ENCODE data around the gene LPO. TPM values are rescaled to one million over a fixed set of nuclear protein-coding genes. Genes with fewer than 3 reads are reported as not detected.

LPO gene
- total RNA-seq, 1 donor from 2014 or later: not detected

DNA sequence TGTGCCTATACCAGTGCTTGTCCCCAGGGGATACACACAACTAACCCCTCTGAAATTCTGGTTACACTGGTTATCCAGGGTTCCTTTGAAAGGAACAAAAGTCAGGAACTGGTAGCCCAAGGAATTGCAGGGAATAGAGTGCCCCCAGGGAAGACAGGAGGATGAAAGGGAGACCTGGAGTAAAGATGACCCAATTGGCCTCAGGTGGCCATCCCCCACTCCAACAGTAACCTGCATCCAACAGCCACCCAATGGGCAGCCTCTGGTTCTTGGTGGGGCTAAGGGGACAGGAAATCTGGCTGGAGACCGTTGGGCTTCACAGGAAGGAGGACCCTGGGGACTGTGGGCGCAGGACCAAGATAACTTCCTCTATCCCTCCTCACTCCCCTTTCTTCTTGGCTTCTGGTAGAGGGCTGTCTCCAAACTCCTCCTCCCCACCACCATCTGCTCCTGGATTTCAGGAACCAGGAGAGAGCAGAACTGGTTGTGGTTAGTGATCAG, 43.2 kb downstream of the LPO start:
- no peak overlapping the region for H3K27ac Mint-ChIP-seq (ENCODE audit: unreplicated experiment)
- no peak for DNase-seq
- peaks cover 2% of the 10 kb centered on the region for H3K9me3 Mint-ChIP-seq (ENCODE audit: unreplicated experiment)
- no peaks in the 10 kb centered on the region for H3K36me3 Mint-ChIP-seq (ENCODE audit: unreplicated experiment)
- H3K4me3 Mint-ChIP-seq (ENCODE audit: unreplicated experiment): no peak overlapping the region
- H3K27me3 Mint-ChIP-seq (ENCODE audit: unreplicated experiment): peaks cover 11% of the 10 kb centered on the region
- H3K4me1 Mint-ChIP-seq (ENCODE audit: low read depth, unreplicated experiment): peaks cover 4% of the 10 kb centered on the region
- no peak for TF ChIP-seq CTCF (IDR thresholded peaks at IDR 0.05; ENCODE audit: partially characterized antibody, unreplicated experiment)

DNA sequence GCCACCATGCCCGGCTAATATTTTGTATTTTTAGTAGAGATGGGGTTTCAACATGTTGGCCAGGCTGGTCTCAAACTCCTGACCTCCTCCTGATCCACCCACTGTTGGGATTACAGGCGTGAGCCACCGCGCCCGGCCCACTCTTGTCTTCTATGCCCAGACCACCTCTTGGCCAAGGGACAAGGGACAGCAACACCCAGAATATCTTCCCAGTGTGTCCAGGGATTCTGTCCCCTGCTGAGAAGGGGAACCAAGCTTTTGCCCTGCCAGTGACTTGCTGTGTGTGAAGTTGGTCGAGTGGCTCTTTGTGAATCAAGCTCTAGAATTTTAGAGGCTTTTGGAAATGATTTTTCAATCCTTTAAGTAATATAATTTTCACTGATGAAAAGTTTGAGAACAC, 44.1 kb downstream of the LPO start:
- H3K27ac Mint-ChIP-seq (ENCODE audit: unreplicated experiment): no peak overlapping the region
- DNase-seq: no peak
- H3K4me3 Mint-ChIP-seq (ENCODE audit: unreplicated experiment): no peak overlapping the region
- H3K36me3 Mint-ChIP-seq (ENCODE audit: unreplicated experiment): no peaks in the 10 kb centered on the region
- TF ChIP-seq CTCF (IDR thresholded peaks at IDR 0.05; ENCODE audit: partially characterized antibody, unreplicated experiment): no peak
- peaks cover 11% of the 10 kb centered on the region for H3K27me3 Mint-ChIP-seq (ENCODE audit: unreplicated experiment)
- peaks cover 4% of the 10 kb centered on the region for H3K4me1 Mint-ChIP-seq (ENCODE audit: low read depth, unreplicated experiment)
- peaks cover 2% of the 10 kb centered on the region for H3K9me3 Mint-ChIP-seq (ENCODE audit: unreplicated experiment)

DNA sequence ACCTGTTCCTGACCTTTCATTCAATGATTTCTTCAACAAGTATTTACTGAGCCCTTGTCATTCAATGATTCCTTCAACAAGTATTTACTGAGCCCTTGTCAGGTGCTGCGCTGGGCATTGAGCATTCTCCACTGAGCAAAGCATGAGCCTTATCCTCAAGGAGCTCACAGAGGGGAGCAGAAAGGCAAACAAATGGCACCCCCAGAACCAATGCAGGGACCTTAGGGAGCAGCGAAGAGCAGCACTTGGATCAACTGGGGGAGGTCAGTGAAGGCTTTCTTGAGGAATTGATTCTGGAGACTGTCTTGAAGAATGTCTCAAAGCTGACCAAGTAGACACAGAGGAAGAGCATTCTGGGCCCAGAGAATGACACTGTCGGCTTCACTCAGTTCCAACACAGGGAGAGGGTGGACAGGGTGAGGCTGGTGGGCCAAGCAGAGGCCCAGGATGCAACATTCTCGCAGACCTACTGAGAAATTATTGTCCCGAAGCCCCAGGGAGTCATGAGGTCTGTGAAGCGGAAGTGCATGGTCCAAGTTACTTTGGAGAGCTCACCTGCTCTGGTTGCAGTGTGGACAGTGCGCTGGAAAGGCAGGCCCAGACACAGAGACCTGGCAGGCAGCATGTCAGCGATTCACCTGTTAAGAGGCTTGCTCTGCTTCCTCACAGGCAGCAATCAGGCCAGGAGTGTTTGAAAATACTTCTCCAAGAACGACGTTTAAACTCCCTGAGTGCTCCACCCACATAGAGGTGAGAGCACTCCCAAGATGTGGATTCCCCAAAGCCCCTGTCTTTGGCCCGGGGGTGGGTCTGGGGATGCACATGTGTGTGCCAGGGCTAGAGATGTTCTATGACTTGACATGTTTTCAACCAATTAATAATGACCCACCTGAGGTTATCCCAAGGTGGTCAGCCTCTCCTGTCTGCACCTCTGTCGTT, 45.6 kb downstream of the LPO start:
- H3K9me3 Mint-ChIP-seq (ENCODE audit: unreplicated experiment): no peaks in the 10 kb centered on the region
- no peak for TF ChIP-seq CTCF (IDR thresholded peaks at IDR 0.05; ENCODE audit: partially characterized antibody, unreplicated experiment)
- no peak for DNase-seq
- H3K27me3 Mint-ChIP-seq (ENCODE audit: unreplicated experiment): peaks cover 5% of the 10 kb centered on the region
- peaks cover 2% of the 10 kb centered on the region for H3K4me1 Mint-ChIP-seq (ENCODE audit: low read depth, unreplicated experiment)
- H3K36me3 Mint-ChIP-seq (ENCODE audit: unreplicated experiment): no peaks in the 10 kb centered on the region
- no peak overlapping the region for H3K4me3 Mint-ChIP-seq (ENCODE audit: unreplicated experiment)
- no peak overlapping the region for H3K27ac Mint-ChIP-seq (ENCODE audit: unreplicated experiment)

DNA sequence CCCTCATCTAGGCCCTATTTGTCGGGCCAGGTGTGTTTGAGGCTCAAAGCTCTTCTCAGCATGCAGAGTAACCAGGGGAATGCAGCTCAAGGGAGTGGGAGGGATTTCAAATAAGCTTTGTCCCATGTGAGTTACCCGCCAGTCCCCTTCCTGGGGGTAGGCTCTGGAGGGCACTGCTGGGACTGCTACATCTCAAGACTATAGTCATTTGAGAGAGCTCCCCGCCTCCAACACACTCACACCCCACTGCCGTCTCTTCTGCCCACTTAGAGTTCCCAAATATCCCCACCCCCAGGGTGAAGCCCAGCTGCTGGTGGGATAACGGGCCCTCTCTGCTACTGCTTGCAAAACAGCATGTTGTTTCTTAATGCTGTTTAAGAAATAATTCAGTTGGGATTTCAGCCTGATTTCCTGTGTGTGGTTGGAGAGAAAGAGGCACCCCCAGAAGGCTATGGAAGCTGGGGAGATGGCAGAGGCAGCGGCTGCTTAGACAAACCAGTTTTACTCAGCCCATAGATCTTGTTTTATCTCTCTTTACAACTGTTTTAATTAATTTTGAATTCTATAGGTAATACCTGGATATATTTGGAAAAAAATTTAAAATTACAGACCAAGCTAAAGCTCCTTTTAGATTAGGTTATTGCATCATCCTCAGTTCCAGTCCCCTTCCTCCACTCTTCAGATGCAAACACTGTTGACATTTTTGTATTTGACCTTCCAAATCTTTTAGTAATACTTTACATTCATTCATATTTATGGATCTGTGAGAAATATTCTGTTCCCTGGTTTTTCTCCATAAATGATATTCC, 46.4 kb downstream of the LPO start:
- no peak for DNase-seq
- H3K36me3 Mint-ChIP-seq (ENCODE audit: unreplicated experiment): no peaks in the 10 kb centered on the region
- H3K4me3 Mint-ChIP-seq (ENCODE audit: unreplicated experiment): no peak overlapping the region
- H3K4me1 Mint-ChIP-seq (ENCODE audit: low read depth, unreplicated experiment): peaks cover 2% of the 10 kb centered on the region
- no peak for TF ChIP-seq CTCF (IDR thresholded peaks at IDR 0.05; ENCODE audit: partially characterized antibody, unreplicated experiment)
- H3K27me3 Mint-ChIP-seq (ENCODE audit: unreplicated experiment): peaks cover 5% of the 10 kb centered on the region
- no peak overlapping the region for H3K27ac Mint-ChIP-seq (ENCODE audit: unreplicated experiment)
- no peaks in the 10 kb centered on the region for H3K9me3 Mint-ChIP-seq (ENCODE audit: unreplicated experiment)
